Measurements from ENCODE around the gene CTRB1. TPM values are rescaled to one million over a fixed set of nuclear protein-coding genes. Genes with fewer than 3 reads are reported as not detected.
"Not testable (repeated sequence)": the region's sequence is repeated elsewhere in the genome, so short reads cannot be mapped to it uniquely, and the experiment has no call there.

CTRB1 gene
- total RNA-seq, 1 donor from 2014 or later: not detected

- DNase-seq: no peak
Measured at GRCh38 chr16:75226550-75227360, 8.0 kb downstream of the CTRB1 start.

GRCh38 chr16:75227361-75228142 is 8.8 kb downstream of the CTRB1 start:
- no peak for DNase-seq

GRCh38 chr16:75228143-75228976 is 9.6 kb downstream of the CTRB1 start:
- DNase-seq: no peak

GRCh38 chr16:75229172-75230031 is 10.6 kb downstream of the CTRB1 start:
- no peak for DNase-seq

- no peak for DNase-seq
Measured at GRCh38 chr16:75230471-75231110, 11.8 kb downstream of the CTRB1 start.

- DNase-seq: no peak
Measured at GRCh38 chr16:75231570-75231969, 12.8 kb downstream of the CTRB1 start.

- DNase-seq: no peak
Measured at GRCh38 chr16:75233611-75233938, 14.8 kb downstream of the CTRB1 start.

- no peak for DNase-seq
Measured at GRCh38 chr16:75234856-75235696, 16.3 kb downstream of the CTRB1 start.

- no peak for DNase-seq
Measured at GRCh38 chr16:75235721-75236193, 17.0 kb downstream of the CTRB1 start.

- no peak for DNase-seq
Measured at GRCh38 chr16:75236232-75236631, 17.4 kb downstream of the CTRB1 start.

- no peak for DNase-seq
Measured at GRCh38 chr16:75236736-75237397, 18.1 kb downstream of the CTRB1 start.

GRCh38 chr16:75237398-75238131 is 18.8 kb downstream of the CTRB1 start:
- no peak for DNase-seq

GRCh38 chr16:75238132-75238852 is 19.5 kb downstream of the CTRB1 start:
- DNase-seq: peak; percentile 59

GRCh38 chr16:75238853-75239541 is 20.2 kb downstream of the CTRB1 start:
- no peak for DNase-seq

GRCh38 chr16:75239542-75240122 is 20.8 kb downstream of the CTRB1 start:
- DNase-seq: no peak

GRCh38 chr16:75240633-75241032 is 21.8 kb downstream of the CTRB1 start:
- not testable (repeated sequence) for DNase-seq

GRCh38 chr16:75241412-75241811 is 22.6 kb downstream of the CTRB1 start:
- no peak for DNase-seq

Measured in skin of body (tissue), 2 donors.